ENCODE data around the gene IRF5.

Gene IRF5

GRCh38 chr7:128921866-128922440, 15.8 kb upstream of the IRF5 start:
- no peak for DNase-seq

GRCh38 chr7:128922496-128923410, 15.0 kb upstream of the IRF5 start:
- DNase-seq = no peak

- DNase-seq = no peak
Measured at GRCh38 chr7:128923411-128923800, 14.3 kb upstream of the IRF5 start.

- DNase-seq = no peak
Measured at GRCh38 chr7:128924707-128925588, 12.8 kb upstream of the IRF5 start.

GRCh38 chr7:128928159-128928813, 9.4 kb upstream of the IRF5 start:
- DNase-seq = no peak

GRCh38 chr7:128928882-128929788, 8.6 kb upstream of the IRF5 start:
- no peak for DNase-seq

GRCh38 chr7:128931190-128931798, 6.4 kb upstream of the IRF5 start:
- no peak for DNase-seq

- DNase-seq = no peak
Measured at GRCh38 chr7:128931965-128932861, 5.5 kb upstream of the IRF5 start.

GRCh38 chr7:128932862-128933179, 4.9 kb upstream of the IRF5 start:
- DNase-seq = no peak

GRCh38 chr7:128933180-128933891, 4.4 kb upstream of the IRF5 start:
- DNase-seq = peak; percentile 19

GRCh38 chr7:128934361-128935341, 3.1 kb upstream of the IRF5 start:
- DNase-seq = no peak

GRCh38 chr7:128935342-128935730, 2.4 kb upstream of the IRF5 start:
- DNase-seq = no peak

- DNase-seq = no peak
Measured at GRCh38 chr7:128936798-128937197, 929 bp upstream of the IRF5 start.

- no peak for DNase-seq
Measured at GRCh38 chr7:128937271-128937646, 468 bp upstream of the IRF5 start.

- DNase-seq = no peak
Measured at GRCh38 chr7:128938544-128939074, 882 bp downstream of the IRF5 start.

- no peak for DNase-seq
Measured at GRCh38 chr7:128939075-128939860, 1.5 kb downstream of the IRF5 start.

GRCh38 chr7:128939861-128940410, 2.2 kb downstream of the IRF5 start:
- DNase-seq = no peak

Data from activated gamma-delta T cell treated with Interleukin-2 at 50 U/mL for 16 hours (primary cell).